Panc1 (cell line): ENCODE measurements around the gene CYBRD1. TPM values are rescaled to one million over a fixed set of nuclear protein-coding genes. Genes with fewer than 3 reads are reported as not detected.

Source experiments
- ATAC-seq: fragments of 200-7000 bp; cut with Tn5 transposase; 2 replicates; pipeline ENCODE4 v1.9.1; 2020; ENCODE audit warnings: mild to moderate bottlenecking, moderate library complexity
- BruUV-seq: library from RNA; stranded (reverse); fragments of 400-500 nt; replicated peaks from 2 replicates; lab custom pipeline; 2021; lab: Mats Ljungman, UMichigan
- CTCF ChIA-PET: fragments of 300-600 bp; sonication (Branson Sonifier 250); formaldehyde crosslinking; loops from one replicate; lab custom pipeline; 2022; ENCODE audit warnings: antibody characterized with exemption; lab: Charles Lee
- POLR2A ChIA-PET: fragments of 300-600 bp; sonication (Branson Sonifier 250); formaldehyde crosslinking; loops from one replicate; lab custom pipeline; 2022; ENCODE audit warnings: antibody characterized with exemption; lab: Charles Lee
- DNase-seq: peaks from one replicate; pipeline ENCODE4 v3.0.0-alpha.2; 2010; ENCODE audit warnings: low read depth, low spot score
- H3K27ac ChIP-seq: 2 replicates; pipeline ENCODE4 v1.5.1; 2011; ENCODE audit warnings: mild to moderate bottlenecking, low read length, inconsistent platforms
- H3K27me3 ChIP-seq: fragments of 200-500 bp; sonication (Bioruptor generic); 2 replicates; pipeline ENCODE4 v1.6.0; 2014; ENCODE audit warnings: low read length, inconsistent platforms; ENCODE audit not compliant: control insufficient read depth, insufficient read depth
- H3K36me3 ChIP-seq: fragments of 200-500 bp; sonication (Bioruptor generic); 2 replicates; pipeline ENCODE4 v1.5.1; 2014; ENCODE audit warnings: inconsistent platforms, mild to moderate bottlenecking, low read length, moderate library complexity; ENCODE audit not compliant: control insufficient read depth, insufficient read depth
- H3K4me1 ChIP-seq: 2 replicates; pipeline ENCODE4 v1.5.1; 2011; ENCODE audit warnings: inconsistent platforms, mild to moderate bottlenecking, low read length, moderate library complexity; ENCODE audit not compliant: control insufficient read depth, insufficient read depth
- H3K4me3 ChIP-seq, 2 experiments: 2 replicates each; pipeline ENCODE4 v1.5.1; 2011 to 2012; ENCODE audit warnings: low read depth in 2 of 2, low read length in 2 of 2, mild to moderate bottlenecking in 2 of 2, inconsistent platforms in 1 of 2, moderate library complexity in 1 of 2
- H3K9me3 ChIP-seq: fragments of 200-500 bp; sonication (Bioruptor generic); 2 replicates; pipeline ENCODE4 v1.5.1; 2014; ENCODE audit warnings: low read depth, mild to moderate bottlenecking, inconsistent platforms, low read length, moderate library complexity; ENCODE audit not compliant: control insufficient read depth, insufficient read depth
- POLR2AphosphoS5 ChIP-seq: IDR thresholded peaks from 2 replicates; pipeline ENCODE4 v1.6.1; 2012; ENCODE audit warnings: mild to moderate bottlenecking, low read depth, low read length, moderate library complexity
- REST ChIP-seq, 2 experiments: IDR thresholded peaks; 2 replicates each; pipeline ENCODE4 v1.6.1; 2011 to 2012; ENCODE audit warnings: low read depth in 2 of 2, control low read depth in 1 of 2, low read length in 1 of 2, mild to moderate bottlenecking in 1 of 2, moderate library complexity in 1 of 2; ENCODE audit not compliant: insufficient read depth in 1 of 2
- SIN3A ChIP-seq: IDR thresholded peaks from 2 replicates; pipeline ENCODE4 v1.6.1; 2012; ENCODE audit warnings: low read depth, mild to moderate bottlenecking, low read length, moderate library complexity, borderline replicate concordance; ENCODE audit not compliant: insufficient read depth
- TCF7L2 ChIP-seq: IDR thresholded peaks from 2 replicates; pipeline ENCODE4 v1.6.1; 2011; ENCODE audit warnings: mild to moderate bottlenecking, low read depth, low read length, inconsistent platforms
- in situ Hi-C: cut with HindIII; loops from 2 replicates; pipeline ENCODE4 v1.10.0; 2016; ENCODE audit warnings: low sequenced_read_pairs, low pct_unique_long_range_greater_than_20kb
- intact Hi-C: fragments of 100-400 bp; cut with micrococcal nuclease; formaldehyde crosslinking; loops from one replicate; pipeline ENCODE4 v1.10.0; 2022; ENCODE audit not compliant: unreplicated experiment
- total RNA-seq: library from RNA; stranded (reverse); gene quantifications from one replicate; pipeline ENCODE4 v1.2.1, GENCODE V29; 2021; ENCODE audit not compliant: unreplicated experiment
- TF ChIP-seq, protein P1 (sequence below): fragments of 450-650 bp; IDR thresholded peaks from 2 replicates; pipeline ENCODE4 v1.5.1; 2017; ENCODE audit warnings: mild to moderate bottlenecking

CYBRD1 gene
- total RNA-seq, 1 experiment from 2014 or later: 2.5 TPM

DNA sequence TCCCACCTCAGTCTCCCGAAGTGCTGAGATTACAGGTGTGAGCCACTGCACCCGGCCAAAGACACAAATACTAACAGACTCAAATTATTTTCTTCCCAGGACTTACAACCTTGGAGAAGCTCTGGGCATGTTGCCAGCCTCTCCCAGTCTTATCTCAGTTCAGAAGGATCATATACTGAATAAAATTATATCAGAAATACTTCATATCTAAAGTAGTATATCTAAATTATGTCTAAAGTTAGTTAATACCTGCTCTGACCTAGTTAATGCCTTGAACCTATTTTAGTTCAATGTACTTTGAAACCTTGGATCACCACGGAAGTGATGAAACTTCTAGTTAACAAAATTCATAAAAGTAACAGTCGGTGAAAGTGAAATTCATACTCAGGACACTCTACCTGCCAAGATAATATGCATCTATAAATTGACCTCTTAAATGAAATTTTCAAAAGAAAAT lies 34.4 kb upstream of the CYBRD1 start:
- TF ChIP-seq SIN3A (no peak), TCF7L2 (no peak), POLR2AphosphoS5 (no peak), REST (IDR thresholded peaks at IDR 0.05; ENCODE audit: insufficient read depth in 1 of 2, low read depth in 2 of 2, low read length in 1 of 2) (no peak)
- TF ChIP-seq, protein P1, sequence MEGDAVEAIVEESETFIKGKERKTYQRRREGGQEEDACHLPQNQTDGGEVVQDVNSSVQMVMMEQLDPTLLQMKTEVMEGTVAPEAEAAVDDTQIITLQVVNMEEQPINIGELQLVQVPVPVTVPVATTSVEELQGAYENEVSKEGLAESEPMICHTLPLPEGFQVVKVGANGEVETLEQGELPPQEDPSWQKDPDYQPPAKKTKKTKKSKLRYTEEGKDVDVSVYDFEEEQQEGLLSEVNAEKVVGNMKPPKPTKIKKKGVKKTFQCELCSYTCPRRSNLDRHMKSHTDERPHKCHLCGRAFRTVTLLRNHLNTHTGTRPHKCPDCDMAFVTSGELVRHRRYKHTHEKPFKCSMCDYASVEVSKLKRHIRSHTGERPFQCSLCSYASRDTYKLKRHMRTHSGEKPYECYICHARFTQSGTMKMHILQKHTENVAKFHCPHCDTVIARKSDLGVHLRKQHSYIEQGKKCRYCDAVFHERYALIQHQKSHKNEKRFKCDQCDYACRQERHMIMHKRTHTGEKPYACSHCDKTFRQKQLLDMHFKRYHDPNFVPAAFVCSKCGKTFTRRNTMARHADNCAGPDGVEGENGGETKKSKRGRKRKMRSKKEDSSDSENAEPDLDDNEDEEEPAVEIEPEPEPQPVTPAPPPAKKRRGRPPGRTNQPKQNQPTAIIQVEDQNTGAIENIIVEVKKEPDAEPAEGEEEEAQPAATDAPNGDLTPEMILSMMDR: no peak
- POLR2A ChIA-PET: no interaction called here

DNA sequence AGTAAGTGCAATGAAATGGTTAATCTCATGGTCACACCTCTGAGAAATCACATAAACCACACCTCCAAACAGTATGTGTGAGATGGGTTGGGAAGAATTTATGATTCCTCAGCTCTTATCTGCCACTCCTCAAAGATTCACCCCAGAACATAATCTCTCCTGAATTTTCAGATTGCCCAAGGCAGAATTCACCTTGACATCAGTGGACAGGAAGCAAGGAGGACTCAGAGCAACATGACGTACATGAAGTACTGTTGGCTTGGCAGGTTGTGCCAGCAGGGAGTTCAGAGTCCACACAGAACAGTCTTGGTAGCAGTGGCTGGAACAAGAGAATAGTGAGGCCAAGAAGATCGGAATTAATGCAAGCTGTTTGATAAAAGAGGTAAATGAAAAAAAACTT lies 31.7 kb upstream of the CYBRD1 start:
- no peak for TF ChIP-seq TCF7L2
- TF ChIP-seq, protein P1: no peak
- no peak for TF ChIP-seq SIN3A
- no peak for TF ChIP-seq REST (IDR thresholded peaks at IDR 0.05; ENCODE audit: insufficient read depth in 1 of 2, low read depth in 2 of 2, low read length in 1 of 2)
- TF ChIP-seq POLR2AphosphoS5: no peak
- ChIA-PET POLR2A (no interaction called here), CTCF (no interaction called here)
- ATAC-seq (no peak), DNase-seq (no peak)
- H3K4me1 ChIP-seq: no peaks in the 10 kb centered on the region
- H3K4me3 ChIP-seq: no peak overlapping the region
- no peaks in the 10 kb centered on the region for H3K27me3 ChIP-seq
- in situ Hi-C loops: no loop called here
- BruUV-seq: no TSS peak
- H3K9me3 ChIP-seq: no peaks in the 10 kb centered on the region
- no peaks in the 10 kb centered on the region for H3K36me3 ChIP-seq
- no peak overlapping the region for H3K27ac ChIP-seq
- intact Hi-C loops: no loop called here

More for the DNA sequence above, 34.4 kb upstream of the CYBRD1 start:
- Histone ChIP-seq H3K9me3 (no peaks in the 10 kb centered on the region), H3K27me3 (no peaks in the 10 kb centered on the region), H3K36me3 (no peaks in the 10 kb centered on the region; the same call in 1 of the 2 replicates), H3K4me3 (no peak overlapping the region), H3K27ac (no peak overlapping the region), H3K4me1 (no peaks in the 10 kb centered on the region)
- ATAC-seq: no peak
- CTCF ChIA-PET: no interaction called here
- no peak for DNase-seq
- BruUV-seq: no TSS peak
- intact Hi-C loops (no loop called here), in situ Hi-C loops (no loop called here)
